Measurements from ENCODE around the gene KRTAP10-8.

GRCh38 chr21:44626262-44626661 lies 14.4 kb downstream of the KRTAP10-8 start:
- TF ChIP-seq CTCF (IDR thresholded peaks at IDR 0.05): no peak
- no peak for TF ChIP-seq ZFX (IDR thresholded peaks at IDR 0.05; ENCODE audit: borderline replicate concordance)

Data from 22Rv1 (cell line).